ENCODE measurements around the gene SLC35C1. TPM values are rescaled to one million over a fixed set of nuclear protein-coding genes. Genes with fewer than 3 reads are reported as not detected.

SLC35C1 gene
- total and polyA plus RNA-seq, 2 of the 8 experiments (the other 6 are each of a cell fraction or from before 2014, with no cell fraction given) = 4.6 to 10.6 TPM

DNA sequence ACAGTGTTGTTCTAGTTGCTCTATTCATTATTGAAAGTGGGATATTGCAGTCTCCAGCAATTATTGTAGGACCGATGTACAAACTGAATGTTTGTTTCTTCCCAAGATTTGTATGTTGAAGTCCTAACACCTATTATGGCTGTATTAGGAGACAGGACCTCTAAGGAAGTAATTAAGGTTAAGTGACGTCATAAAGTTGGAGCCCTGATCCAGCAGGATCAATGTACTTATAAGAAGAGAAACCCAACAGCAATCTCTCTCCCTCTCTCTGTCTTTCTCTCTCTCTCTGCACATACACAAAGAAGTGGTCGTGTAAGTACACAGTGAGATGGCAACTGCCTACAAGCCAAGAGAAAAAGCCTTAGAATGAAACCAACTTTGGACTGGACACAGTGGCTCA is 16.1 kb upstream of the SLC35C1 start (continued):
- TF ChIP-seq, protein P1, sequence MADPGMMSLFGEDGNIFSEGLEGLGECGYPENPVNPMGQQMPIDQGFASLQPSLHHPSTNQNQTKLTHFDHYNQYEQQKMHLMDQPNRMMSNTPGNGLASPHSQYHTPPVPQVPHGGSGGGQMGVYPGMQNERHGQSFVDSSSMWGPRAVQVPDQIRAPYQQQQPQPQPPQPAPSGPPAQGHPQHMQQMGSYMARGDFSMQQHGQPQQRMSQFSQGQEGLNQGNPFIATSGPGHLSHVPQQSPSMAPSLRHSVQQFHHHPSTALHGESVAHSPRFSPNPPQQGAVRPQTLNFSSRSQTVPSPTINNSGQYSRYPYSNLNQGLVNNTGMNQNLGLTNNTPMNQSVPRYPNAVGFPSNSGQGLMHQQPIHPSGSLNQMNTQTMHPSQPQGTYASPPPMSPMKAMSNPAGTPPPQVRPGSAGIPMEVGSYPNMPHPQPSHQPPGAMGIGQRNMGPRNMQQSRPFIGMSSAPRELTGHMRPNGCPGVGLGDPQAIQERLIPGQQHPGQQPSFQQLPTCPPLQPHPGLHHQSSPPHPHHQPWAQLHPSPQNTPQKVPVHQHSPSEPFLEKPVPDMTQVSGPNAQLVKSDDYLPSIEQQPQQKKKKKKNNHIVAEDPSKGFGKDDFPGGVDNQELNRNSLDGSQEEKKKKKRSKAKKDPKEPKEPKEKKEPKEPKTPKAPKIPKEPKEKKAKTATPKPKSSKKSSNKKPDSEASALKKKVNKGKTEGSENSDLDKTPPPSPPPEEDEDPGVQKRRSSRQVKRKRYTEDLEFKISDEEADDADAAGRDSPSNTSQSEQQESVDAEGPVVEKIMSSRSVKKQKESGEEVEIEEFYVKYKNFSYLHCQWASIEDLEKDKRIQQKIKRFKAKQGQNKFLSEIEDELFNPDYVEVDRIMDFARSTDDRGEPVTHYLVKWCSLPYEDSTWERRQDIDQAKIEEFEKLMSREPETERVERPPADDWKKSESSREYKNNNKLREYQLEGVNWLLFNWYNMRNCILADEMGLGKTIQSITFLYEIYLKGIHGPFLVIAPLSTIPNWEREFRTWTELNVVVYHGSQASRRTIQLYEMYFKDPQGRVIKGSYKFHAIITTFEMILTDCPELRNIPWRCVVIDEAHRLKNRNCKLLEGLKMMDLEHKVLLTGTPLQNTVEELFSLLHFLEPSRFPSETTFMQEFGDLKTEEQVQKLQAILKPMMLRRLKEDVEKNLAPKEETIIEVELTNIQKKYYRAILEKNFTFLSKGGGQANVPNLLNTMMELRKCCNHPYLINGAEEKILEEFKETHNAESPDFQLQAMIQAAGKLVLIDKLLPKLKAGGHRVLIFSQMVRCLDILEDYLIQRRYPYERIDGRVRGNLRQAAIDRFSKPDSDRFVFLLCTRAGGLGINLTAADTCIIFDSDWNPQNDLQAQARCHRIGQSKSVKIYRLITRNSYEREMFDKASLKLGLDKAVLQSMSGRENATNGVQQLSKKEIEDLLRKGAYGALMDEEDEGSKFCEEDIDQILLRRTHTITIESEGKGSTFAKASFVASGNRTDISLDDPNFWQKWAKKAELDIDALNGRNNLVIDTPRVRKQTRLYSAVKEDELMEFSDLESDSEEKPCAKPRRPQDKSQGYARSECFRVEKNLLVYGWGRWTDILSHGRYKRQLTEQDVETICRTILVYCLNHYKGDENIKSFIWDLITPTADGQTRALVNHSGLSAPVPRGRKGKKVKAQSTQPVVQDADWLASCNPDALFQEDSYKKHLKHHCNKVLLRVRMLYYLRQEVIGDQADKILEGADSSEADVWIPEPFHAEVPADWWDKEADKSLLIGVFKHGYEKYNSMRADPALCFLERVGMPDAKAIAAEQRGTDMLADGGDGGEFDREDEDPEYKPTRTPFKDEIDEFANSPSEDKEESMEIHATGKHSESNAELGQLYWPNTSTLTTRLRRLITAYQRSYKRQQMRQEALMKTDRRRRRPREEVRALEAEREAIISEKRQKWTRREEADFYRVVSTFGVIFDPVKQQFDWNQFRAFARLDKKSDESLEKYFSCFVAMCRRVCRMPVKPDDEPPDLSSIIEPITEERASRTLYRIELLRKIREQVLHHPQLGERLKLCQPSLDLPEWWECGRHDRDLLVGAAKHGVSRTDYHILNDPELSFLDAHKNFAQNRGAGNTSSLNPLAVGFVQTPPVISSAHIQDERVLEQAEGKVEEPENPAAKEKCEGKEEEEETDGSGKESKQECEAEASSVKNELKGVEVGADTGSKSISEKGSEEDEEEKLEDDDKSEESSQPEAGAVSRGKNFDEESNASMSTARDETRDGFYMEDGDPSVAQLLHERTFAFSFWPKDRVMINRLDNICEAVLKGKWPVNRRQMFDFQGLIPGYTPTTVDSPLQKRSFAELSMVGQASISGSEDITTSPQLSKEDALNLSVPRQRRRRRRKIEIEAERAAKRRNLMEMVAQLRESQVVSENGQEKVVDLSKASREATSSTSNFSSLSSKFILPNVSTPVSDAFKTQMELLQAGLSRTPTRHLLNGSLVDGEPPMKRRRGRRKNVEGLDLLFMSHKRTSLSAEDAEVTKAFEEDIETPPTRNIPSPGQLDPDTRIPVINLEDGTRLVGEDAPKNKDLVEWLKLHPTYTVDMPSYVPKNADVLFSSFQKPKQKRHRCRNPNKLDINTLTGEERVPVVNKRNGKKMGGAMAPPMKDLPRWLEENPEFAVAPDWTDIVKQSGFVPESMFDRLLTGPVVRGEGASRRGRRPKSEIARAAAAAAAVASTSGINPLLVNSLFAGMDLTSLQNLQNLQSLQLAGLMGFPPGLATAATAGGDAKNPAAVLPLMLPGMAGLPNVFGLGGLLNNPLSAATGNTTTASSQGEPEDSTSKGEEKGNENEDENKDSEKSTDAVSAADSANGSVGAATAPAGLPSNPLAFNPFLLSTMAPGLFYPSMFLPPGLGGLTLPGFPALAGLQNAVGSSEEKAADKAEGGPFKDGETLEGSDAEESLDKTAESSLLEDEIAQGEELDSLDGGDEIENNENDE (IDR thresholded peaks at IDR 0.05; ENCODE audit: insufficient replicate concordance, low read length) = no peak
- no peak for TF ChIP-seq EGR1 (IDR thresholded peaks at IDR 0.05; ENCODE audit: borderline replicate concordance, low read depth, low read length)
- TF ChIP-seq KDM5A (IDR thresholded peaks at IDR 0.05; ENCODE audit: low read length) = no peak
- TF ChIP-seq RXRA (IDR thresholded peaks at IDR 0.05; ENCODE audit: insufficient read depth, low read depth, low read length) = no peak
- TF ChIP-seq JUND (IDR thresholded peaks at IDR 0.05; ENCODE audit: low read length) = no peak
- no peak for TF ChIP-seq ASH2L (IDR thresholded peaks at IDR 0.05; ENCODE audit: low read length)

All from H1 (cell line).